Aortic smooth muscle cell (primary cell): Measurements from ENCODE around the gene SCAMP4. TPM values are rescaled to one million over a fixed set of nuclear protein-coding genes. Genes with fewer than 3 reads are reported as not detected.

Experiments used
- total RNA-seq: library from RNA; depleted of rRNA; stranded (reverse); fragments of >200 nt; gene quantifications from 2 replicates; pipeline ENCODE4 v1.2.3, GENCODE V29; 2014

SCAMP4 gene
- 22.3 and 25.5 TPM in 2 replicates for total RNA-seq

GRCh38 chr19:1905110-1905862, at the start of gene SCAMP4, which contains the start of gene ADAT3:
TSS of gene SCAMP4 (plus strand) at chr19:1905399. CDS start at chr19:1915020, 9,621 bp downstream.
TSS of gene ADAT3 (plus strand) at chr19:1905399. CDS start at chr19:1912048, 6,649 bp downstream.

GRCh38 chr19:1863328-1863637, 41.9 kb upstream of the SCAMP4 start, which contains the start of gene KLF16:
TSS of gene KLF16 (minus strand) at chr19:1863579. CDS start at chr19:1863497, 82 bp downstream.

GRCh38 chr19:1885398-1886119, 19.6 kb upstream of the SCAMP4 start, which contains the start of gene ABHD17A:
TSS of gene ABHD17A (minus strand) at chr19:1885496. CDS start at chr19:1881566, 3,930 bp downstream.

GRCh38 chr19:1941146-1942077, 36.2 kb downstream of the SCAMP4 start, which contains the start of gene CSNK1G2:
TSS of gene CSNK1G2 (plus strand) at chr19:1941172. CDS start at chr19:1969773, 28,601 bp downstream.

Other genes with a start within 250 kb of the SCAMP4 start
- gene ONECUT3, start 151.9 kb upstream of the SCAMP4 start, total RNA-seq = not detected in 2 replicates
- gene ATP8B3, start 93.1 kb upstream of the SCAMP4 start, total RNA-seq = 1.6 and 2.7 TPM in 2 replicates
- 4.6 and 6.7 TPM in 2 replicates for gene REXO1, start 56.9 kb upstream of the SCAMP4 start, total RNA-seq
- gene KLF16, start 41.8 kb upstream of the SCAMP4 start, total RNA-seq = 3.2 and 3.5 TPM in 2 replicates
- gene ABHD17A, start 19.9 kb upstream of the SCAMP4 start, total RNA-seq = 83.9 and 92.3 TPM in 2 replicates
- gene ADAT3, start within 50 bp of the SCAMP4 start, total RNA-seq = 1.5 and 1.7 TPM in 2 replicates
- gene CSNK1G2, start 35.8 kb downstream of the SCAMP4 start, total RNA-seq = 51.7 and 55.2 TPM in 2 replicates
- gene BTBD2, start 110.3 kb downstream of the SCAMP4 start, total RNA-seq = 31.4 and 42.0 TPM in 2 replicates
- 39.2 and 41.1 TPM in 2 replicates for gene MKNK2, start 145.8 kb downstream of the SCAMP4 start, total RNA-seq
- gene MOB3A, start 190.9 kb downstream of the SCAMP4 start, total RNA-seq = 14.5 and 16.8 TPM in 2 replicates
- 1.4 and 1.6 TPM in 2 replicates for gene IZUMO4, start 191.5 kb downstream of the SCAMP4 start, total RNA-seq
- 102 and 105 TPM in 2 replicates for gene AP3D1, start 246.2 kb downstream of the SCAMP4 start, total RNA-seq